Fibroblast of skin of scalp (primary cell): ENCODE measurements around the gene AOC2.
"Not testable (repeated sequence)": the region's sequence is repeated elsewhere in the genome, so short reads cannot be mapped to it uniquely, and the experiment has no call there.

Experiments used
- DNase-seq: peaks from one replicate; pipeline ENCODE4 v3.0.0-alpha.2; 2013

The AOC2 gene

DNA sequence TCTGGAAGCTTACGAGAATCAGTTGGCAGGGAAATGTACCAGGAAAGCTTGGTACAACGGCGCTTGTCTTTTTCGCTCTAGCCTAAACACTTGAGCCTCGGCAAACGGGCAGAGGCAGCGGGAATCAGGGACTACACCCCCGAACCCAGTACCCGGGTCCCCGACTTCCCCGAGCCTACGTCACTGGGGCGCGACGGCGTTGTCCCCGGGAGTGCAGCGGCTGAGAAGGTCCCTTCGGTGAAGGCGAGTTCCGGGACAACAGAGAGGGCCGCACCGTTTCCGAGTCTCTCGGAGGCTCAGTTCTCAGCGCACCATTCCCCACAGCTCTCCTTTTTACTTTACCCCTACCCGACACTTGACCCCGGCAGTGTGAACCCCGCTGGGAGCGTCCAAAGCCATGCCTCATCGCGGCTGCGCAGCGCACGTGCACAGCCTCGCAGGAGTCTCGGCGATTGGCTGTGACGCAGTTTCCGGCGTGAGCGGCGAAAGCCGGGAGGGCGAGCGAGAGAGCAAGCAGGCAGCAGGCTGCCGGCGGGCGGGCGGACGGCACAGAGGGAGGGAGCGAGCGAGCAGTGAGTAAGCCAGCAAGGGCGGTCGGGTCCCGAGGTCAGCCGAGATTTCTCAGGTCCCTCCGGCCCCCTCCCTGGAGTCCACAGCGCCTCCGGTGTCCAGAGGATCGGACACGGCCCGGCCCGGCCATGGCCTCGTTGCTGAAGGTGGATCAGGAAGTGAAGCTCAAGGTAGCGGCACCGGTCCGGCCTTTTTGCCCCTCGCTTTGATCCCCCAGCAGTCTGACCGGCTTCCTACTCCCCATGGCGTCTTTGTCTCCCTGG lies 11.2 kb upstream of the AOC2 start, which contains the start of gene PSME3:
PSME3 (plus strand) TSS at position 464 of the 833 bp plus-strand sequence; CDS start at position 699, 235 bp downstream.
- peak; percentile 90 for DNase-seq

DNA sequence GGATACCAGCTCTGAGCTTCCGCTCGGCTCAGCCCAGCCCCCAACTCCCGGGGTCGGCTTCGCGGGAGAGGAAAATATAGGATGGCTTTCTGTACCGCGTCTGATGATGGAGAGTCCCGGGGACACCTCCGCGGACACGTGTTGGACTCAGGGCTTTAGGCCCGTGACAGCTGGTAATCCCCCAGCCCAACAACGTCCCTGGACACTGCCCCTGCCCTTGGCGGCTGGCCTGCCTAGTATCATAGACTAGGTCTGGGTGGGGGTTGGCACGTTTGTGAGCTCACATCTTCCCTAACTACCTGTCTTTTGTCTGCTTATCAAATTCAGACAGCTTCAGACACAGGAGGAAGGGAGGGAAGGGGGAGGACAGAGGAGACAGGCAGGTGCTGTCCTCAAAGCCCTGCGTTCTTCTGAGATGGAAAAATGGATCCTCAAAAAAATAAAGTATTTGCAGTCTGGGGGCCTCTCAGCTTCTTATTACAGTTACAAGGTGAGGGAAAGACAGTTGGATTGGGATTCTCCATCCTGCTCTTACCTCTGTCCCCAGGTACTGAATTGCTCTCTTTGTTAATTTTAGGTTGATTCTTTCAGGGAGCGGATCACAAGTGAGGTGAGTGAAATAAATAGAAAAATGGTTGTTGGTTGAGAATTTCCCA lies 10.5 kb upstream of the AOC2 start:
- no peak for DNase-seq

DNA sequence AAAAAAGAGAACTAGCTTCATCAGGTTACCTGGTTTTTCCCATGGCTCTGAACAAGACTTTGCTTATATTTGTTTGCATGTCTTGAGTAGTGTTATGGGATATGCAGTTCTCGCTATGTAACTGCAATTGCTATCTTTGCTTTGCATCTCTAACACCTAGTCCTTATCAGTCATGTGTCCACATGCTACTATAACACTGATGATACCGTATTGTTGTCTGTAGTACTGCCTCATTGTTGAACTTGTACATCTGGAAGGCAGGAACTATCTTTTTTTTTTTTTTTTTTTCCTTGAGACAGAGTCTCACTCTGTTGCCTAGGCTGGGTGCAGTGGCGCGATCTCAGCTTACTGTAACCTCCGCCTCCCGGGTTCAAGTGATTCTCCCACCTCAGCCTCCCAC lies 8.6 kb upstream of the AOC2 start:
- DNase-seq = no peak

DNA sequence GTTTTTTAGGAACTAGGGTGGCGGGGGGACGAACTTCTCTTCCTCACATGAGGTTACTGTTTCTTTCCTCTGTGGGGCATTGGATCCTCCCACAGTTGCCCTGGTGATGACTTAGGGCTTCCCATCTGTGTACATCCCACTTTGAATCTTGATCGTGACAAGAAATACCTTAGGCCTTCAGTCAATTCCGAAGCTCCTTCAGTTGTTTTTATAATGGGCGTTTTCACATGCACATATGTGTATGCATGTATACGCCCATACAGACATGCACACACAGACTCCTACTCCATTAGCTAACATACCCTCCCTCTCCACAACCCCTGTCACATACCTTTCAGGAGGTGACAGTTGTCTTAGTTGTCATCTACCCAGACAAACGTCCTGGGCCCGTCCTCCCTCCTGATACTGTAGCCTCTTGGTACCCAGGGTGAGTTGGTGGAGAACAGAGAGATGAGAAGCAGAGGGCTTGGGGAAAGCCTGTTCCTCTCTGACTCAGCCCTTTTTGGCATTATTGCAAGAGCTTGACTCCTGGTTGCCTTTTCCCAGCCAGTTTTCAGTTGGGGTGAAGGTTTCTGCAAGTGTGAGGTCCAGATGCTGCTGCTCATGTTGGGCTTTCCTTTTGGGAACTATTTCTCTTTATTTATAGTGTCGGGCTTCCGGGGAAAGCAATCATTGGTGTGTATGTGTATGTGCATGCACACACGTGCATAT lies 2.2 kb upstream of the AOC2 start:
- no peak for DNase-seq

DNA sequence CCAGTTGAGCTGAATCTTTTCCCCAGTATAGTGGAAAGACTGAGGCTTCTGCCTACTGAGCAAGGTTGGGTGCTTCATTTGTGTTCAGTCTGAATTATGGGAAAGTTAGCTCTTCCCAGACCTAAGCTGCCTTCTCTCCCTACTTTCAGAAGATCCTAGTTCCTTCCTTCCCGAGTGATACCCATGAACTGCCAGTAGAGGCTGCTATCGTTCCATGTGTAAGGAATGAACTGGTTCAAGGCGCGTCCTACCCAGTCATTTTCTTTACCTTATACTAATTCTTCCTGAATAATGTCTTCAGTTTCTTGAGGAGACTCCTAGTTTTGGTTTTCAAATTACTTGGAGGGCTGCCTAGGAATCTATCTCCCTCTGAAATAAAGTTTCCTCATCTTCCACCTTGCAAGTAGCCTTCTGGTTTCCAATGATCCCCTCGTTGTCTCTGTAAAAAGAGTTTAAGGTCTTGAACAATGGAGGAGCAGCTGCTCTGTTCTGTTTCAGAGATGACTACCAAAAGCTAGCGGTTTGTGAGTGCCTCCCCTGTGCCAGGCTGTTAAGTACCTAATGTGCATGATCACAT lies 934 bp upstream of the AOC2 start:
- DNase-seq = peak; percentile 65

DNA sequence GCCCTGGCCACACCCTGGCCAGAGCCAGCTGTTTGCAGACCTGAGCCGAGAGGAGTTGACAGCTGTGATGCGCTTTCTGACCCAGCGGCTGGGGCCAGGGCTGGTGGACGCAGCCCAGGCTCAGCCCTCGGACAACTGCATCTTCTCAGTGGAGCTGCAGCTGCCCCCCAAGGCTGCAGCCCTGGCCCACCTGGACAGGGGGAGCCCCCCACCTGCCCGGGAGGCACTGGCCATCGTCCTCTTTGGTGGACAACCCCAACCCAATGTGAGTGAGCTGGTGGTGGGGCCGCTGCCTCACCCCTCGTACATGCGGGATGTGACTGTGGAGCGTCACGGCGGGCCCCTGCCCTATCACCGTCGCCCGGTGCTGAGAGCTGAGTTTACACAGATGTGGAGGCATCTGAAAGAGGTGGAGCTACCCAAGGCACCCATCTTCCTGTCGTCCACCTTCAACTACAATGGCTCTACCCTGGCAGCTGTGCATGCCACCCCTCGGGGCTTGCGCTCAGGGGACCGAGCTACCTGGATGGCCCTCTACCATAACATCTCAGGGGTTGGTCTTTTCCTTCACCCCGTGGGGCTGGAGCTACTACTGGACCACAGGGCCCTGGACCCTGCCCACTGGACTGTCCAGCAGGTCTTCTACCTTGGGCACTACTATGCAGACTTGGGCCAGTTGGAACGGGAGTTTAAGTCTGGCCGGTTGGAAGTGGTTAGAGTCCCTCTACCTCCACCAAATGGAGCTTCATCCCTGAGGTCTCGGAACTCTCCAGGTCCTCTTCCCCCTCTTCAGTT lies 578 bp downstream of the AOC2 start:
- no peak for DNase-seq

DNA sequence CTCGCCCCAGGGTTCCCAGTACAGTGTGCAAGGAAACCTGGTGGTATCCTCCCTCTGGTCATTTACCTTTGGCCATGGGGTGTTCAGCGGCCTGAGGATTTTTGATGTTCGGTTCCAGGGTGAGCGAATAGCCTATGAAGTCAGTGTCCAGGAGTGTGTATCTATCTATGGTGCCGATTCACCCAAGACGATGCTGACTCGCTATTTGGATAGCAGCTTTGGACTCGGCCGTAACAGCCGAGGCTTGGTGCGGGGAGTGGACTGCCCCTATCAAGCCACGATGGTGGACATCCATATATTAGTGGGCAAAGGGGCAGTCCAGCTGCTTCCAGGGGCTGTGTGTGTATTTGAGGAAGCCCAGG lies 1.2 kb downstream of the AOC2 start:
- DNase-seq = no peak

DNA sequence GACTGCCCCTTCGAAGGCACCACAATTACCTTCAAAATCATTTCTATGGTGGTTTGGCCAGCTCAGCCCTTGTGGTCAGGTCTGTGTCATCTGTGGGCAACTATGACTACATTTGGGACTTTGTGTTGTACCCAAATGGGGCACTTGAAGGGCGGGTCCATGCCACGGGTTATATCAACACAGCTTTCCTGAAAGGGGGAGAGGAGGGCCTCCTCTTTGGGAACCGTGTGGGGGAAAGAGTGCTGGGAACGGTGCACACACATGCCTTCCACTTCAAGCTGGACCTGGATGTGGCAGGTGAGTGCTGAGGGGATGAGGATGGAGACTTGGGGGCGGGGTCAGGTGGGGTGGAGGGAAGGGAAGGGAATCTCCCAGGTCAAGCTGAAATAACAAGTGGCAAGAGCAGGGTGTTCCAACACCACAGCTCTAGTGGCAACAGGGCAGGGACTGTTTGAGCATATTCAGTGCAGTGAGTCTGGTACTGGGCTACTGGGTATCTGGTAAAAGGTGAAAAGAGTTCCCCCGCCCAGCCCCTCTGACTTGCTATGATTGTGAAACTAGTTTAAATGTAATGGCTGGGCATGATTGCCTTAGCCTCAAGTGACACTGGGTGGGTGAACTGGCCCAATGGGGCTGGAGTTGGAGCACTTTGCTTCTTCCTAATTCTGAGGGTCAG lies 1.7 kb downstream of the AOC2 start:
- DNase-seq = no peak

DNA sequence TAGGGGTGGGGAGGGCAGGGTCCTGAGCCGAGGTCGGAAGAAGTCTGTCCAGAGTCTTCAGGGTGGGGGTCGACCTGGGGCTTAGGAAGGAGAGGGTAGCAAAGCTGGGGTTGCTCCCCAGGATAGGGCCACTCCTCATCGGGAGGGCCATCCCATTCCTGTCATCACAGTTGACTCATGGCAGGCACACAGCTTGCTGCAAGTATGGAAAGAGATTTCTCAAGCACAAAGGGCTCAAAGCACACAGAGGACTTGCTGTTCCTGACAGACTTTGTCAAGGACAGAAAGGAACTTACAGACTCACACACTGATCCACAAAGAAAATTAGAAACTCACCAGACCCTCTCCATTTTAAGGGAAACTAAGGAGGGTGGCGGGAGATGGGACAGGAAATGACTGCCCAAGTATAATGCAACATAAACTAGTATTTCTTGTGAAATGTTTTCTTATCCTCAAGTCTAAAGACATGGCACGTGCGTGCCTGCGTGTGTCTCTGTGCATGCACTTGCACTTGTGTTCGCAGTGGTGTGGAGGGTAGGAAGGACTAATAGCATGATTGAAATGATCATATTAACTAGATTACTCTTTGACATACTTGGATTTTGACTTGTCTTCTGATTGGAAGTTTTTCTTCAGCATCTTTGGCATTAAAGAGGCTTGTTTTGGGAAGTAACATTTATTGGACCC lies 2.4 kb downstream of the AOC2 start:
- DNase-seq = peak; percentile 27

DNA sequence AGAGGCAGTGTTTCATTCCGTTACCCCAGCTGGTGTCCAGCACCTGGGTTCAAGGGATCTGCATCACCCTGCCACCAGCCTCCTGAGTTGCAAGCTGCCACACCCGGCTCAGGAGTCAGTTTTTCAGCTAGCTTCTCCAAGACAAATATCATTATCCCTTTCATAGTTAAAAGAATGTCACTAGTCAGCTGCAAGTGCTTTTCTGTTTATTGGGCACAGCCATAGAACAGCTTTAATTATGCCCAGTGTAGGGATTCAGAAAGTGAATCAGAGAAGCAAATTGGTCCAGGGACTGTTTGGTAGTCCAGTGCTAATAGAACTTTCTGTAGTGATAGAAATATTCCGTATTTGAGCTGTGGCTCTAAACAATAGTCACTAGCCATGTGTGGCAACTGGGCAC lies 3.7 kb downstream of the AOC2 start:
- DNase-seq = no peak

DNA sequence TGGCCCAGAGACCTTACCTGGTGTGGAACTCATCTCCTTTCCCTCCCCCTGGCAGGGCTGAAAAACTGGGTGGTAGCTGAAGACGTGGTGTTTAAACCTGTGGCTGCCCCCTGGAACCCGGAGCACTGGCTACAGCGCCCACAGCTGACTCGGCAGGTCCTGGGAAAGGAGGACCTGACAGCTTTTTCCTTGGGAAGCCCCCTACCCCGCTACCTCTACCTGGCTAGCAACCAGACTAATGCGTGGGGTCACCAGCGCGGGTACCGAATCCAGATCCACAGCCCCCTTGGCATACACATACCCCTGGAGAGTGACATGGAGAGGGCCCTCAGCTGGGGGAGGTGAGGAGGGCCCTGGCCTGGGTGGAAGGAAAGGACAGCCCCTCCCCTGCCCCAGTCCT lies 4.7 kb downstream of the AOC2 start:
- DNase-seq = no peak

DNA sequence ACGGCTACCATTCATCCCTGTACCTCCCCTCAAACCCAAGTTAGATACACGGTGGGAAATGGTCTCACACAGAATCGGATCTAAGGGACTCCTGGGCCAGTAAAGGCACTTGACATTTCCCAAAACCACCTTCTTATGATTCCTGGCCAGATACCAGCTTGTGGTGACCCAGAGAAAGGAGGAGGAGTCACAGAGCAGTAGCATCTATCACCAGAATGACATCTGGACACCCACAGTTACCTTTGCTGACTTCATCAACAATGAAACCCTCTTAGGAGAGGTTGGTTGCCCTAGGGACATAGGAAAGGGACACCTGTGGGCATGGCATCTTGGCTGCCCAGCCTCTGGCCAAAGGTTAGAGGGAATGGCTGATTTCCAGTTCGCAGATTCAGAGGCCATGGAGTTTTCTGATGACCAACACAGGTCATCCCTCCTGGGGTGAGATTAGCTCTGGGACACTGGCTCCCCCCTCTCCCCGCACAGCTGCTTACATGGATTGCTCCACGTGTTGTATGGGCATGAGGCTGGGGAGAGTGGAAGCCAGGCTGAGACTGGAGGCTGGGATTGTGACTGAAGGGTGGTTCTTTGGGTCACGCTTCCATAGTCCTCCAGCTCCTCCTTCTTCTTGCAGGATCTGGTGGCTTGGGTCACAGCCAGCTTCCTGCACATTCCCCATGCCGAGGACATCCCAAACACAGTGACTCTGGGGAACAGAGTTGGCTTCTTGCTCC lies 5.2 kb downstream of the AOC2 start:
- DNase-seq = peak; percentile 29

DNA sequence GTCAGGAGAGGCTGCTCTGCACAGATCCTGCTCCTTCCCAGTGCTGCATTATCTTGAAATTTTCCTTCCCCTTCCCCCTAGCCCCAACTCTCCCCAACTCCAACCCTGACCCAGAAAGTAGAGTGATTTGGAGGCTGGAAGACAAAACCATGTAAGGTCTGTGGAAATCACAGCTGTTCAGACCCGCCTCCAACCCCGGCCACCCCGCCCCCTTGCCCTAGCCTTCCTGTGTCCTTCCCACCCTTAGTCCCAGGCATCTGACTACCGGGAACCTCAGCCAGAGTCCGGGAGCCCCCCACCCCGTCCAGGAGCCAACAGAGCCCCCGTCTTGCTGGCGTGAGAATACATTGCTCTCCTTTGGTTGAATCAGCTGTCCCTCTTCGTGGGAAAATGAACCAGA lies 6.6 kb downstream of the AOC2 start, which contains the start of gene AOC3:
AOC3 (plus strand) TSS at position 246 of the 400 bp plus-strand sequence; CDS start at position 391, 145 bp downstream.
- no peak for DNase-seq

DNA sequence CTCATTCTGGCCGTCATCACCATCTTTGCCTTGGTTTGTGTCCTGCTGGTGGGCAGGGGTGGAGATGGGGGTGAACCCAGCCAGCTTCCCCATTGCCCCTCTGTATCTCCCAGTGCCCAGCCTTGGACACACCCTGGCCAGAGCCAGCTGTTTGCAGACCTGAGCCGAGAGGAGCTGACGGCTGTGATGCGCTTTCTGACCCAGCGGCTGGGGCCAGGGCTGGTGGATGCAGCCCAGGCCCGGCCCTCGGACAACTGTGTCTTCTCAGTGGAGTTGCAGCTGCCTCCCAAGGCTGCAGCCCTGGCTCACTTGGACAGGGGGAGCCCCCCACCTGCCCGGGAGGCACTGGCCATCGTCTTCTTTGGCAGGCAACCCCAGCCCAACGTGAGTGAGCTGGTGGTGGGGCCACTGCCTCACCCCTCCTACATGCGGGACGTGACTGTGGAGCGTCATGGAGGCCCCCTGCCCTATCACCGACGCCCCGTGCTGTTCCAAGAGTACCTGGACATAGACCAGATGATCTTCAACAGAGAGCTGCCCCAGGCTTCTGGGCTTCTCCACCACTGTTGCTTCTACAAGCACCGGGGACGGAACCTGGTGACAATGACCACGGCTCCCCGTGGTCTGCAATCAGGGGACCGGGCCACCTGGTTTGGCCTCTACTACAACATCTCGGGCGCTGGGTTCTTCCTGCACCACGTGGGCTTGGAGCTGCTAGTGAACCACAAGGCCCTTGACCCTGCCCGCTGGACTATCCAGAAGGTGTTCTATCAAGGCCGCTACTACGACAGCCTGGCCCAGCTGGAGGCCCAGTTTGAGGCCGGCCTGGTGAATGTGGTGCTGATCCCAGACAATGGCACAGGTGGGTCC lies 7.2 kb downstream of the AOC2 start:
- DNase-seq = not testable (repeated sequence)

DNA sequence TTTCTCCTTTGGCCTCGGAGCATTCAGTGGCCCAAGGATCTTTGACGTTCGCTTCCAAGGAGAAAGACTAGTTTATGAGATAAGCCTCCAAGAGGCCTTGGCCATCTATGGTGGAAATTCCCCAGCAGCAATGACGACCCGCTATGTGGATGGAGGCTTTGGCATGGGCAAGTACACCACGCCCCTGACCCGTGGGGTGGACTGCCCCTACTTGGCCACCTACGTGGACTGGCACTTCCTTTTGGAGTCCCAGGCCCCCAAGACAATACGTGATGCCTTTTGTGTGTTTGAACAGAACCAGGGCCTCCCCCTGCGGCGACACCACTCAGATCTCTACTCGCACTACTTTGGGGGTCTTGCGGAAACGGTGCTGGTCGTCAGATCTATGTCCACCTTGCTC lies 8.0 kb downstream of the AOC2 start:
- DNase-seq = no peak

DNA sequence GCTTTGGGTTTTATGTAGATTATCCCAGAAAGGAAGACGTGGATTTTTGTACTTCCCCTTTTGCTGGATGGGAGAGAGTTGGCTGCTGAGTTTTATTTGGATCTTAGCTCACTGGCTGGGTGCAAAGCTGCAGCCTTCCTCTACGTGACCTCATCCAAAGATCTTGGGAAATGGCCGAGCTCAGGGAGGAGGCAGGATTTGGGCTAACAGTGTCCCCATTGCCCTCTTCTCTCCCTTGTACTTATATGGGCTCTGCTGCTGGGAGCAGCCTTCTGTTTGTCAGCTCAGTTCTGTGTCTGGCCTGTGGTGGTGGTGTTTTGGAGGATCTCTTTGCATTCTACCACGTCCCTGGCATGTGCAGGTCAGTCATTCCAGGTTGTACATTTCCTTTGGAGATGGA lies 8.6 kb downstream of the AOC2 start:
- no peak for DNase-seq

DNA sequence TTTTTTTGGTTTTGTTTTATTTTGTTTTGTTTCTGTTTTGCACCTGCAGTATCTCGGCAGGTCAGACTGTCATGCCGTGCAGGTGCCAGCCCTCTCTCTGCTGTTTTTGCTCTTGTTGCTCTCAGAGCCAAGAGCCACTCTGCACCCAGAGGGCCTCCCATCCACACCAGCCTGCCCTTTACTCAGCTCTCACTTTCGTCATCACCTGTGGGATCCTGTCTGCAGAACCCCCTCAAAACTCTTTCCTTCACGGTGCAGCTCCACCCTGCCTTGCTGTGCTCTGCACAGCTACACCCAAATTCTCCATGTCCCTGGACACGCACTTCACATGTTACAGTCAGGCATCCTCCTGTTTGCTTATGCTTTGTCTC lies 9.2 kb downstream of the AOC2 start:
- no peak for DNase-seq

DNA sequence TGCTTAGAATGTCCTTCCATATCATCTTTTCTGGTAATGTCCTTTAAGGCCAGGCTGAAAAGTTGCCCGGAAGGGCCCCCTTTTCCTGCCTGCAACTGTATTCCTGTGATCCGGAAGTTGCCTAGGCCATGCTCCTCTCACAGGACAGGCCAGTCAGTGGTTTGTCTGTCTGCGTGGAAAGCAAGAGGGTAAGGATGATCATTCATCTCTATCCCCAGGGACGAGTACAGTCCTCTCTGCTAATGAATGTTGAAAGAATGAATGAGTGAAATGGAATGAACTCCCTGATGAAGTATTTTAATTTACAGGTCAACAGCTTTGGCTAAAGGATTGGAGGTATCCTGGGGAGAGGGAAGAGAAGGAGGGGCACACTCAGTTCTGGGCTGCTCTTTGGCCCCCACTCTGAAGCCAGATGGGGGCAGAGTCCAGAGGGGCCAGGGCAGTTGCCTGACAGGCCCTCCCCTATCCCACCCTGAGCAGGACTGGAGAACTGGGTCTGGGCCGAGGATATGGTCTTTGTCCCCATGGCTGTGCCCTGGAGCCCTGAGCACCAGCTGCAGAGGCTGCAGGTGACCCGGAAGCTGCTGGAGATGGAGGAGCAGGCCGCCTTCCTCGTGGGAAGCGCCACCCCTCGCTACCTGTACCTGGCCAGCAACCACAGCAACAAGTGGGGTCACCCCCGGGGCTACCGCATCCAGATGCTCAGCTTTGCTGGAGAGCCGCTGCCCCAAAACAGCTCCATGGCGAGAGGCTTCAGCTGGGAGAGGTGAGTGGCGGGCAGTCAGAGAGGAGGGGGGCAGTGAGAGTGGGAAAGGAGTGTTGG lies 9.8 kb downstream of the AOC2 start:
- DNase-seq = no peak
